ENCODE data around the gene WSCD1. TPM values are rescaled to one million over a fixed set of nuclear protein-coding genes. Genes with fewer than 3 reads are reported as not detected.

The WSCD1 gene
- total RNA-seq (2014; rRNA removed; shearing (Covaris generic)), result 0.06 TPM in 1 of 2 replicates, not detected in the other

DNA sequence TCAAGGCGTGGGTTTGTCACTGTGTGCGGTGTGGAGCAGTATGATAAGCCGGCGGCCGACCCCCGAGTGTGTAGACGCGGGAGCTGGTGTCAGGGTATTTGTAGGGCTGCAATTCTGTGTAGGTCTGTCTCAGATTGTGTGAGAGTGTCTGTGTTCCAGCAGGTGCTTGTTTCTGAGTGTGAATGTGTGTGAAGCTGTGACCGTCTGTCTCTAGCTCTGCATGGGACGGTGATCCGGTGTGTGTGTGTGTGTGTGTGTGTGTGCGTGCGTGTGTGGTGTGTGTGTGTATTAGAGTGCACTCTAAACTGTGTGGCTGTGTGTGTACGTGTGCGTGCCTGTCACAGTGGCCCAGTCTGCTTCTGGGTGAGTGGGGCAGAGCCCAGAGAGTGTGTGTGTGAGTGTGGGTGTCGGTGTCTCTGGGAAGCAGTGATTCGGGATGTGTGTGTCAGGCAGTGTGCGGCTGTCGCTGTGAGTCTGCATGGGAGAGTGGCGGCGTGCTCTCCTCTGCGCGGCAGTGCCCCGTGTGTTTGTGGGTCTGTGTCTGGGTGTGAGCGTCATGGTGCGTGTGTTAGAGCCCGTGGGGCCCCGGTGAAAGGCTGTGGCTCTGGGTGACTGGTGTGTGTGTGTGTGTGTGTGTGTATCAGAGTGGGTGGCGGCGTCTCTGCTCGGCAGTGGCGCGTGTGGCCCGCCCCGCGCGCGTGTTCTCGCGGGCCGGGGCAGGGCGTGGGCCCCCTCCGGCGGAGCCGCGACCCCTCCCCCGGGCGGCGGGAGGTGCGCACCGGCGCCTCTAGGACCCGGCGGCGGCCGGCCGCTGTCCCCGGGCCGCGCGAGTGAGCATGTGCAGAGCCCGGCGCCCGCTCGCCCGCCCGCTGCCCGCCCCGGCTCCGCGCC, at the start of gene WSCD1:
WSCD1 (plus strand) TSS at position 841 of the 891 bp plus-strand sequence. CDS start 10,280 bp downstream, outside the sequence.
- peak; percentile 49 for DNase-seq (ENCODE audit: low spot score)
- in situ Hi-C loops (cut with HindIII; ENCODE audit: low sequenced_read_pairs), result no loop called here

- in situ Hi-C loops (cut with HindIII; ENCODE audit: low sequenced_read_pairs), result no loop called here
- DNase-seq (ENCODE audit: low spot score), result no peak
Observed at GRCh38 chr17:6021011-6021400, 49.2 kb upstream of the WSCD1 start.

- no peak for DNase-seq (ENCODE audit: low spot score)
- in situ Hi-C loops (cut with HindIII; ENCODE audit: low sequenced_read_pairs), result no loop called here
Observed at GRCh38 chr17:6021627-6022026, 48.6 kb upstream of the WSCD1 start.

GRCh38 chr17:6023036-6023831, 46.9 kb upstream of the WSCD1 start:
- in situ Hi-C loops (cut with HindIII; ENCODE audit: low sequenced_read_pairs), result no loop called here
- peak; percentile 31 for DNase-seq (ENCODE audit: low spot score)

DNA sequence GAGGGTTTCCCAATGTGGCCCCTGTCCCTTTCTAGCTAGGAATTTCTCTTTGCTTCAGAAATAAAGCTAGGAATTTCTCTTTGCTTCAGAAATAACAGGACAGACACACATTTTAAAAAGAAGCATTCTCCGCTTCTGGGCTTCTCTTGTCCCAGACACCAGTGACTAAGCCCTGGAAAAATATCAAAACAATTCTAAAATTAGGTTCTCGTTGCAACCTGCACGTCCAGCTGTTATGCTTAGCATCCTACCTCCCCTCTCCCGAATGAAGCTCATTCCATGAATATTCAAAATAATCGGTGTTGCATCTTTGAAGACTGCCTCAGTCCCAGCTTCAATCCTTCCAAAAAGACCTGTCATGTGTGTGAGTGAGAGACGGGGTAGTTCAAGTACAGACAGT, 45.6 kb upstream of the WSCD1 start:
- DNase-seq (ENCODE audit: low spot score), result no peak
- in situ Hi-C loops (cut with HindIII; ENCODE audit: low sequenced_read_pairs), result no loop called here

DNA sequence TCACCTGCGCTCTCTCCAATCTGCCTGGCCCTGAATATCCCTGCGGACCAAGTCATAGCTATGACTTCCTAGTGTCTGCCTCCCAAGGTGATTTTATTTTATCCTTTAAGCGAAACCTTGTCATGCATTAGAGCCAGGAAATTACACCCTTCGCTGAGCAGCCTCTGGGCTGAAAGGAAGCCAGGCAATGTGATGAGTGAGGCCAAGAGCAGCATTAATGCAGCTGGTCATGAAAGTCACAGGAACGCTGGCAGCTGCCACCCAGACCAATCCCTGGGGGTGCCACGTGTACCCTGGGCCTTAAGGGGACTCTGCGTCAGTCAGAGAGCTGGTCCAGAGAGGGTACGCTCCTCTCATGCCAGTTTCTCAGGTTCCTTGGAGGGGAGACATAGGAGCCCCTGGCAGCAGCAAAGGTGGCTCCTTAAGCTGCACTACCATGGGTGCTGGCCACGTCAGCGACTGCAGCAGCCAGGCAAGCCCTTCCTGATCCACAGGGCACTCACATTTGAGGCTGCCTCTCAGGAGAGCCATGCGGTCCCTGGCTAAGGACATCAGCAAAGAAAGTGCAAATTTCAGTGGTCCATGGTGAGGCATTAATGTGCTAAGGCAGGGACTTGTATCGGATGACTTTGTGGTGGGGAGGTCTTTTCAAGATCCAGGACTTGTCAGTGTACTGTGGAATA, 42.7 kb upstream of the WSCD1 start:
- no peak for DNase-seq (ENCODE audit: low spot score)
- in situ Hi-C loops (cut with HindIII; ENCODE audit: low sequenced_read_pairs), result no loop called here

DNA sequence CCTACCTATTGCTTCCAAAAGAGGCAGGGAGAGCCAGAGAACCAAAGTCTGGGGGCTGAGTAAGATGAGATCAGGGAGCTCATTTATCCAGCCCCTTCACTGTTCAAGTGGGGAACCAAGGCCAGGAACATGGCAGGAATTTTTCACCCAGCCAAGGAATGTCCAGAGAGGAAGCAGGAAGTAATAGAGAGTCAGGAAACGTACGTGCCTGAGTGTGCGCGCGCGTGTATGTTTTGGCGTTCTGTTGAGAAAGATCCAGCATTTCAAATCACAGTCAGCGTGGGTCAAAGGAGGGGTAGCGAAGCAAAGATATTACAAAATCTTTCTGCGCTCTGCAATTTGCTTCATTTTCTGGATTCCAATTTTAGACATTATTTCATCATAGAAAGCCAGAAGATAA, 41.9 kb upstream of the WSCD1 start:
- in situ Hi-C loops (cut with HindIII; ENCODE audit: low sequenced_read_pairs), result no loop called here
- no peak for DNase-seq (ENCODE audit: low spot score)

GRCh38 chr17:6035801-6036394, 34.3 kb upstream of the WSCD1 start:
- in situ Hi-C loops (cut with HindIII; ENCODE audit: low sequenced_read_pairs), result no loop called here
- DNase-seq (ENCODE audit: low spot score), result peak; percentile 57

- peak; percentile 24 for DNase-seq (ENCODE audit: low spot score)
- in situ Hi-C loops (cut with HindIII; ENCODE audit: low sequenced_read_pairs), result no loop called here
Observed at GRCh38 chr17:6040504-6040903, 29.7 kb upstream of the WSCD1 start.

GRCh38 chr17:6041246-6041645, 28.9 kb upstream of the WSCD1 start:
- DNase-seq (ENCODE audit: low spot score), result peak; percentile 95
- in situ Hi-C loops (cut with HindIII; ENCODE audit: low sequenced_read_pairs), result no loop called here

- DNase-seq (ENCODE audit: low spot score), result no peak
- in situ Hi-C loops (cut with HindIII; ENCODE audit: low sequenced_read_pairs), result no loop called here
Observed at GRCh38 chr17:6043405-6043804, 26.8 kb upstream of the WSCD1 start.

- in situ Hi-C loops (cut with HindIII; ENCODE audit: low sequenced_read_pairs), result no loop called here
- peak; percentile 72 for DNase-seq (ENCODE audit: low spot score)
Observed at GRCh38 chr17:6044261-6044660, 25.9 kb upstream of the WSCD1 start.

DNA sequence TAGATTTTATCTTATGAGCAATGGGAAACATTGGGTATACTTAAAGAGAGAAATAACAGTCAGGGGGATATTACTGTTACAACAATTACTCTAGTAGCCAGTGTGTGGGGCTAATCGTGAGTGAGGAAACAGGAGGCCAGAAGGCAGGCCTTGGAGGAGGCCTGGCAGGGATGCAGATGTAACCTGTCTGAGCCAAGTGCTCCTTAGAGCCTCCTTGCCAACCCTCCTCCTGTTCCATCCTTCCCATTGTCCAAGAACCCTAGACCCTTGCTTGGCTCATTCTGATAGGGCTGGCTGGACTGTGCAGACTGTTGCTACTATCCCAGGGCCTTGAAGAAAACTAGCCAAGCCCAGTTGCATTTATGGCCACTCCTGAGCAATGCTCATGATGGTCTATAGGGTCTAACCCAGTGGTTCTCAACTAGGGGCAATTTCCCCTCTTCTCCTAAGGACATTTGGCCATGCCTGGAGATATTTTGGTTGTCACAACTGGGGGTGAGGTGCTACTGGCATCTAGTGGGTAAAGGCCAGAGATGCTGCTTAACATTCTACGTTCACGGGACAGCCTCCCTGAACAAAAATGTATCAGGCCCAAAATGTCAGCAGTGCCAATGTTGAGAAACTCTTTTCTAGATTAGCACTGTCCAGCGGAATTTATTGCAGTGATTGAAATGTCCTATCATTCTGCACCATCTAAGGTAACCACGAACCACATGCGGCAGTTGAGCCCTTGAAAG, 24.4 kb upstream of the WSCD1 start:
- DNase-seq (ENCODE audit: low spot score), result peak; percentile 96
- in situ Hi-C loops (cut with HindIII; ENCODE audit: low sequenced_read_pairs), result no loop called here

- in situ Hi-C loops (cut with HindIII; ENCODE audit: low sequenced_read_pairs), result no loop called here
- no peak for DNase-seq (ENCODE audit: low spot score)
Observed at GRCh38 chr17:6046431-6046830, 23.7 kb upstream of the WSCD1 start.

- in situ Hi-C loops (cut with HindIII; ENCODE audit: low sequenced_read_pairs), result no loop called here
- no peak for DNase-seq (ENCODE audit: low spot score)
Observed at GRCh38 chr17:6046931-6047330, 23.2 kb upstream of the WSCD1 start.

DNA sequence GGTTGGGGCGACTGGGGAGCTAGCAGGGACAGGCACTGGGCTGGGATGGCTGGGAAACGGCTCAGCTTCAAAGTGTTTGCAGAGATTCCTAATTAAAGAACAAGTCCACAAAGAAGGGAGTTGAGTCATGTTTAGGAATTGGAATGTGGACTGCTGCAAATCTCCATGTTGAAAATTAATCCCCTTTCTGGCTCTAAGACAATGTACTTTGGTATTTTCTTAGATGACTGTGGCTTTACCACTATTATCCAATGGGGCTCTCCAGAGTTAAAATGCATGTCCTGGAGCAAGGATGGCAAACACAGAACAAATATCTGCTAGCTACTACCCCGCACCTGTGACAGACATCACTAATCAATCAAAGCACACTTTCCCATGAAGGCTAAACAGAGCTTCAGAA, 22.2 kb upstream of the WSCD1 start:
- in situ Hi-C loops (cut with HindIII; ENCODE audit: low sequenced_read_pairs), result no loop called here
- no peak for DNase-seq (ENCODE audit: low spot score)

GRCh38 chr17:6048486-6048885, 21.7 kb upstream of the WSCD1 start:
- in situ Hi-C loops (cut with HindIII; ENCODE audit: low sequenced_read_pairs), result no loop called here

DNA sequence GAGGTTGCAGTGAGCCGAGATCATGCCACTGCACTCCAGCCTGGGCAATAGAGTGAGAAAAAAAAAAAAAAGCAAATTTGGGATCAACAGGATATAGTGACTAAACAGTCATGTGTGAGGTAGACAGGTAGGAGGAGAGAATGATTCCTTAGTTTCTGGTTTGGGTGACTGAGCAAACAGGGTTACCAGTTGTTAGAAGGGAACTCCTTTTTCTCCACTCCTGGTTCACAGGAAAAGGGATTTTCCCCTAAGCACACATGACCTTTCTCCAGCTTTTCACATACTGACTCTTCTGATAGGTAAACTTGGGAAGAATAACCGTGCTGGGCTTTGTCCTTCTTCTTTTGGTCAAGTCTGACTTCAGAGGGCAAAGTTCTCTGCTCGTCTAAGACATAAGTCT, 17.3 kb upstream of the WSCD1 start:
- DNase-seq (ENCODE audit: low spot score), result no peak
- in situ Hi-C loops (cut with HindIII; ENCODE audit: low sequenced_read_pairs), result no loop called here

More at GRCh38 chr17:6048486-6048885, 21.7 kb upstream of the WSCD1 start:
- no peak for DNase-seq (ENCODE audit: low spot score)

DNA sequence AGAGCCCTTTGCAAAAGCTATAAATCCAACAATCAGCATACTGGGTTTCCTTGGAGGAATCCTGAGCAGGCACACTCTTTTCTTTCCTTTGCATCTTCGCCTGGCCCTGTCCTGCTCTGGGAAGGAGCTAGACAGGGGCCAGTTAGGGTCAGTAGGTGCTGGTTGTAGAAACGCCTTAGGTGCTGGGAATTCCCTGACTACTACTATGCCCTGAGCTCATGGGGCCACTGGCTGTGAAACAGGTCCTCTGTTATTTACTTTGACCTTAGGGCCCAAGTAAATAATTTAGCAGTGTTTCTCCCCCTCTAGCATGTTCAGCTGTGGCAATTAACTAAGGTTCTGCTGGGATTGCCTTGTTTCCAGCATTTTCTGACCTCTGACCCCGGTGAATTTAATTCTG, 15.8 kb upstream of the WSCD1 start:
- no peak for DNase-seq (ENCODE audit: low spot score)
- in situ Hi-C loops (cut with HindIII; ENCODE audit: low sequenced_read_pairs), result no loop called here
